B cell (primary cell): Measurements from ENCODE around the gene RNF11. TPM values are rescaled to one million over a fixed set of nuclear protein-coding genes. Genes with fewer than 3 reads are reported as not detected.

Experiments
- ATAC-seq: fragments of 200-7000 bp; cut with Tn5 transposase; one replicate; pipeline ENCODE4 v1.10.0; 2021; ENCODE audit warnings: low read depth, mild to moderate bottlenecking, moderate number of reproducible peaks, moderate library complexity
- CTCF ChIA-PET: fragments of 350-600 bp; sonication (Branson Sonifier 250); formaldehyde crosslinking; loops from one replicate; lab custom pipeline; 2021; ENCODE audit warnings: antibody characterized with exemption, inconsistent platforms; lab: Charles Lee
- POLR2A ChIA-PET: fragments of 350-600 bp; sonication (Branson Sonifier 250); formaldehyde crosslinking; loops from one replicate; lab custom pipeline; 2021; ENCODE audit warnings: antibody characterized with exemption; lab: Charles Lee
- DNase-seq: peaks from one replicate; pipeline ENCODE4 v3.0.0; 2013
- H2AFZ ChIP-seq: 2 replicates; pipeline ENCODE4 v1.6.1; 2012; ENCODE audit warnings: mild to moderate bottlenecking, low read depth, low read length; ENCODE audit not compliant: insufficient read depth, poor library complexity, severe bottlenecking
- H3K27ac ChIP-seq, 2 donors: 1 replicate in 1 of 2; 2 replicates in 1 of 2; pipeline ENCODE4 v1.5.1; 2012 to 2013; ENCODE audit warnings: low read length in 2 of 2, mild to moderate bottlenecking in 2 of 2, moderate library complexity in 1 of 2
- H3K27me3 ChIP-seq, 4 experiments: fragments of 200-600 bp in 1 of 4; sonication (generic) in 1 of 4; replicated peaks in 1 of 4; 1 replicate in 2 of 4; 2 replicates in 2 of 4; pipeline versions ENCODE4 v1.6.1 to v1.7.0; 2013 to 2016; ENCODE audit warnings: low read length in 3 of 4, mild to moderate bottlenecking in 2 of 4, mixed read lengths in 1 of 4, moderate library complexity in 1 of 4; ENCODE audit not compliant: insufficient read depth in 4 of 4, control insufficient read depth in 3 of 4; ENCODE audit errors: control extremely low read depth in 1 of 4
- H3K36me3 ChIP-seq, 2 experiments: replicated peaks in 1 of 2; 1 replicate in 1 of 2; 2 replicates in 1 of 2; pipeline versions ENCODE4 v1.6.1 to v1.7.1; 2013; ENCODE audit warnings: low read length in 1 of 2; ENCODE audit not compliant: insufficient read depth in 2 of 2, control insufficient read depth in 1 of 2; ENCODE audit errors: control extremely low read depth in 1 of 2, extremely low read depth in 1 of 2
- H3K4me1 ChIP-seq, 2 donors: fragments of 200-600 bp in 1 of 2; sonication (generic) in 1 of 2; 1 replicate in 1 of 2; 2 replicates in 1 of 2; pipeline versions ENCODE4 v1.5.1 to v1.6.1; 2013 to 2017; ENCODE audit warnings: low read length in 2 of 2; ENCODE audit not compliant: control insufficient read depth in 2 of 2, insufficient read depth in 2 of 2
- H3K4me2 ChIP-seq: replicated peaks from 2 replicates; pipeline ENCODE3; 2012; ENCODE audit warnings: mild to moderate bottlenecking, low read depth, low read length; ENCODE audit not compliant: poor library complexity, severe bottlenecking
- H3K4me3 ChIP-seq, 5 experiments: fragments of 200-600 bp in 1 of 5; sonication (generic) in 1 of 5; 1 replicate in 3 of 5; 2 replicates in 2 of 5; pipeline versions ENCODE4 v1.5.1 to v1.7.0; 2011 to 2016; ENCODE audit warnings: low read length in 4 of 5, mild to moderate bottlenecking in 4 of 5, low read depth in 2 of 5, control low read depth in 1 of 5, moderate library complexity in 1 of 5; ENCODE audit not compliant: insufficient read depth in 1 of 5; ENCODE audit errors: control extremely low read depth in 1 of 5, extremely low read depth in 1 of 5
- H3K79me2 ChIP-seq: fragments of 200-600 bp; sonication (generic); one replicate; pipeline ENCODE4 v1.6.0; 2016; ENCODE audit warnings: low read length; ENCODE audit not compliant: control insufficient read depth, insufficient read depth
- H3K9ac ChIP-seq: fragments of 200-600 bp; sonication (generic); 2 replicates; pipeline ENCODE4 v1.6.1; 2017; ENCODE audit warnings: mild to moderate bottlenecking, low read length, moderate library complexity
- H3K9me3 ChIP-seq, 3 donors: one replicate each; pipeline versions ENCODE4 v1.6.1 to v1.7.1; 2013; ENCODE audit warnings: low read length in 2 of 3; ENCODE audit not compliant: control insufficient read depth in 2 of 3, insufficient read depth in 1 of 3; ENCODE audit errors: control extremely low read depth in 1 of 3
- H4K20me1 ChIP-seq: 2 replicates; pipeline ENCODE4 v1.6.0; 2012; ENCODE audit warnings: mild to moderate bottlenecking, low read length; ENCODE audit not compliant: insufficient read depth, control insufficient read depth, poor library complexity, severe bottlenecking
- H3K27ac Mint-ChIP-seq: one replicate; pipeline ENCODE4 v1.8.0; 2021; ENCODE audit warnings: mixed read lengths
- H3K27me3 Mint-ChIP-seq: one replicate; pipeline ENCODE4 v1.8.0; 2021; ENCODE audit warnings: mixed read lengths
- H3K4me1 Mint-ChIP-seq: one replicate; pipeline ENCODE4 v1.8.0; 2021; ENCODE audit warnings: mixed read lengths
- H3K4me3 Mint-ChIP-seq: one replicate; pipeline ENCODE4 v1.8.0; 2021; ENCODE audit warnings: mixed read lengths
- H3K9me3 Mint-ChIP-seq: one replicate; pipeline ENCODE4 v1.8.0; 2022; ENCODE audit warnings: mixed read lengths; ENCODE audit not compliant: insufficient read depth
- CTCF ChIP-seq: fragments of 200-600 bp; IDR thresholded peaks from one replicate; pipeline ENCODE4 v1.8.0; 2022; ENCODE audit warnings: antibody characterized with exemption, mild to moderate bottlenecking
- EZH2 ChIP-seq: IDR thresholded peaks from 2 replicates; pipeline ENCODE4 v1.6.1; 2012; ENCODE audit warnings: borderline replicate concordance, low read depth, mild to moderate bottlenecking, moderate library complexity, low read length; ENCODE audit not compliant: insufficient read depth, poor library complexity, severe bottlenecking
- WGBS: methylation state at CpG from one replicate; pipeline ENCODE4 v1.1.5; 2013; ENCODE audit warnings: missing lambda C conversion rate; ENCODE audit not compliant: insufficient coverage; 5-methylcytosine and 5-hydroxymethylcytosine counted together
- intact Hi-C: fragments of 100-400 bp; cut with micrococcal nuclease; formaldehyde crosslinking; loops from one replicate; pipeline ENCODE4 v1.10.0; 2022
- polyA plus RNA-seq: library from polyadenylated mRNA; depleted of rRNA; stranded (reverse); fragments of >200 nt; gene quantifications from 2 replicates; pipeline ENCODE4 v1.2.3, GENCODE V29; 2012
- total RNA-seq, 2 donors: library from RNA; stranded (reverse); fragments of 120-200 nt in 1 of 2; gene quantifications; 1 replicate in 1 of 2; 2 replicates in 1 of 2; pipeline versions ENCODE4 v1.2.3 to v1.2.4, GENCODE V29; 2013 to 2022

The RNF11 gene
- total and polyA plus RNA-seq, 2 donors (not counting 1 experiment from before 2014, with no cell fraction given) = 10.0 to 20.6 TPM

DNA sequence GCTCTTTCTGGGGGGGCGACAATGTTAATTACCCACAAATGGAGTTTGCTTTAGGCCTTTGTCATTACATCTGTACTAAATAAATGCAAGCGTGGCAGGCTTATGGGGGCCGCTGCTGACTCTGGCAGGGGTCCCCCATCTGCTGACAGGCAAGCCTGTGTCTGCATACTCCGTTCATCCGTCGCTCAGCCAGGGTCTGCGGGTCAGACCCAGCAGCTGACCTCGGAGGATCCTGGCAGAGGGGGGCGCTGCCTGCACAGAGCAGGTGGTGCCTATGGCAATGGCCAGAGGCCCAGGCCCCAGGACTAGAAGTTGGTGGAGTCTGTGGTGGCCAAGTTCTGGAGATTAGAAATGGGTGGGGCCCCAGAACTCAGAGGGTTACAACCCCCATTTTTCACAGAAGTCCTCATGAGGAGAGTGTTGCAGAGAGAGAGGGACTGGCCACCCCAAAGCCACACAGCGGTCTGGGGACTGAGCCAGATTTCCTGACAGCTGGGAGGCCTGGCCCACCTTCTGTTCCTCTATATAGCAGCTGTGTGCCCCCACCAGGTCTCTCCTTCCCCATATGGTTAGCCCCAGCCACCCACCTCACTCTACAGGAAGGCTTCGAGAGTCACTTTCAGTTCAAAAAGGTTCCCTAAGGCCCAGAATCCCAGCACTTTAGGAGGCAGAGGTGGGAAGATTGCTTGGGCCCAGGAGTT is 63.3 kb downstream of the RNF11 start:
- TF ChIP-seq CTCF (no peak), EZH2 (no peak)
- peaks cover 0 to 8% (median 0%) of the 10 kb centered on the region in 3 donors for H3K9me3 ChIP-seq
- Mint-ChIP-seq H3K27me3 (peaks cover 10% of the 10 kb centered on the region), H3K4me1 (peaks cover 12% of the 10 kb centered on the region), H3K27ac (no peak overlapping the region), H3K4me3 (no peak overlapping the region), H3K9me3 (no peaks in the 10 kb centered on the region)
- no peaks in the 10 kb centered on the region for H3K79me2 ChIP-seq
- 93% methylated on average over 10 of the region's 11 CpGs for WGBS
- no peak for DNase-seq
- H3K4me3 ChIP-seq = no peak overlapping the region
- no peaks in the 10 kb centered on the region for H4K20me1 ChIP-seq
- no peak overlapping the region for H3K9ac ChIP-seq
- peaks cover 0 to 9% (median 0%) of the 10 kb centered on the region in 4 experiments for H3K27me3 ChIP-seq
- no peak overlapping the region for H3K4me2 ChIP-seq
- H2AFZ ChIP-seq = no peak overlapping the region
- no peaks in the 10 kb centered on the region for H3K36me3 ChIP-seq
- ChIA-PET CTCF (interaction anchor here (0.8 kb wide), 1 partner anchor 110 kb away, joined by 5 read pairs; no protein-coding TSS in a partner anchor), POLR2A (no interaction called here)
- intact Hi-C loops = no loop called here
- H3K4me1 ChIP-seq = peaks cover 9 to 16% of the 10 kb centered on the region in 2 donors
- ATAC-seq = no peak
- no peak overlapping the region for H3K27ac ChIP-seq

GRCh38 chr1:51299981-51300670 is 64.1 kb downstream of the RNF11 start:
- peaks cover 0 to 9% (median 0%) of the 10 kb centered on the region in 4 experiments for H3K27me3 ChIP-seq
- ATAC-seq = no peak
- DNase-seq = no peak
- CTCF ChIA-PET = interaction anchor here (0.6 kb wide), 1 partner anchor 48 kb away, joined by 4 read pairs; no protein-coding TSS in a partner anchor
- H3K9me3 ChIP-seq = peaks cover 0 to 8% (median 0%) of the 10 kb centered on the region in 3 donors
- TF ChIP-seq EZH2 (no peak), CTCF (no peak)
- H3K4me1 ChIP-seq = peaks cover 9 to 16% of the 10 kb centered on the region in 2 donors
- Mint-ChIP-seq H3K9me3 (no peaks in the 10 kb centered on the region), H3K27ac (no peak overlapping the region), H3K4me3 (no peak overlapping the region), H3K27me3 (peaks cover 10% of the 10 kb centered on the region), H3K4me1 (peaks cover 12% of the 10 kb centered on the region)
- intact Hi-C loops = no loop called here
- H3K4me2 ChIP-seq = no peak overlapping the region
- H3K4me3 ChIP-seq = no peak overlapping the region
- no peaks in the 10 kb centered on the region for H3K36me3 ChIP-seq
- no peak overlapping the region for H2AFZ ChIP-seq
- no peaks in the 10 kb centered on the region for H4K20me1 ChIP-seq
- H3K27ac ChIP-seq = no peak overlapping the region
- POLR2A ChIA-PET = no interaction called here
- 87% methylated on average over 4 of the region's 6 CpGs for WGBS
- H3K9ac ChIP-seq = no peak overlapping the region
- no peaks in the 10 kb centered on the region for H3K79me2 ChIP-seq
